Measurements from ENCODE around the gene HECTD4. TPM values are rescaled to one million over a fixed set of nuclear protein-coding genes. Genes with fewer than 3 reads are reported as not detected.

Gene HECTD4
- total and polyA plus RNA-seq, 2 experiments from 2014 or later = 25.7 to 36.9 TPM

- TF ChIP-seq, protein P1, sequence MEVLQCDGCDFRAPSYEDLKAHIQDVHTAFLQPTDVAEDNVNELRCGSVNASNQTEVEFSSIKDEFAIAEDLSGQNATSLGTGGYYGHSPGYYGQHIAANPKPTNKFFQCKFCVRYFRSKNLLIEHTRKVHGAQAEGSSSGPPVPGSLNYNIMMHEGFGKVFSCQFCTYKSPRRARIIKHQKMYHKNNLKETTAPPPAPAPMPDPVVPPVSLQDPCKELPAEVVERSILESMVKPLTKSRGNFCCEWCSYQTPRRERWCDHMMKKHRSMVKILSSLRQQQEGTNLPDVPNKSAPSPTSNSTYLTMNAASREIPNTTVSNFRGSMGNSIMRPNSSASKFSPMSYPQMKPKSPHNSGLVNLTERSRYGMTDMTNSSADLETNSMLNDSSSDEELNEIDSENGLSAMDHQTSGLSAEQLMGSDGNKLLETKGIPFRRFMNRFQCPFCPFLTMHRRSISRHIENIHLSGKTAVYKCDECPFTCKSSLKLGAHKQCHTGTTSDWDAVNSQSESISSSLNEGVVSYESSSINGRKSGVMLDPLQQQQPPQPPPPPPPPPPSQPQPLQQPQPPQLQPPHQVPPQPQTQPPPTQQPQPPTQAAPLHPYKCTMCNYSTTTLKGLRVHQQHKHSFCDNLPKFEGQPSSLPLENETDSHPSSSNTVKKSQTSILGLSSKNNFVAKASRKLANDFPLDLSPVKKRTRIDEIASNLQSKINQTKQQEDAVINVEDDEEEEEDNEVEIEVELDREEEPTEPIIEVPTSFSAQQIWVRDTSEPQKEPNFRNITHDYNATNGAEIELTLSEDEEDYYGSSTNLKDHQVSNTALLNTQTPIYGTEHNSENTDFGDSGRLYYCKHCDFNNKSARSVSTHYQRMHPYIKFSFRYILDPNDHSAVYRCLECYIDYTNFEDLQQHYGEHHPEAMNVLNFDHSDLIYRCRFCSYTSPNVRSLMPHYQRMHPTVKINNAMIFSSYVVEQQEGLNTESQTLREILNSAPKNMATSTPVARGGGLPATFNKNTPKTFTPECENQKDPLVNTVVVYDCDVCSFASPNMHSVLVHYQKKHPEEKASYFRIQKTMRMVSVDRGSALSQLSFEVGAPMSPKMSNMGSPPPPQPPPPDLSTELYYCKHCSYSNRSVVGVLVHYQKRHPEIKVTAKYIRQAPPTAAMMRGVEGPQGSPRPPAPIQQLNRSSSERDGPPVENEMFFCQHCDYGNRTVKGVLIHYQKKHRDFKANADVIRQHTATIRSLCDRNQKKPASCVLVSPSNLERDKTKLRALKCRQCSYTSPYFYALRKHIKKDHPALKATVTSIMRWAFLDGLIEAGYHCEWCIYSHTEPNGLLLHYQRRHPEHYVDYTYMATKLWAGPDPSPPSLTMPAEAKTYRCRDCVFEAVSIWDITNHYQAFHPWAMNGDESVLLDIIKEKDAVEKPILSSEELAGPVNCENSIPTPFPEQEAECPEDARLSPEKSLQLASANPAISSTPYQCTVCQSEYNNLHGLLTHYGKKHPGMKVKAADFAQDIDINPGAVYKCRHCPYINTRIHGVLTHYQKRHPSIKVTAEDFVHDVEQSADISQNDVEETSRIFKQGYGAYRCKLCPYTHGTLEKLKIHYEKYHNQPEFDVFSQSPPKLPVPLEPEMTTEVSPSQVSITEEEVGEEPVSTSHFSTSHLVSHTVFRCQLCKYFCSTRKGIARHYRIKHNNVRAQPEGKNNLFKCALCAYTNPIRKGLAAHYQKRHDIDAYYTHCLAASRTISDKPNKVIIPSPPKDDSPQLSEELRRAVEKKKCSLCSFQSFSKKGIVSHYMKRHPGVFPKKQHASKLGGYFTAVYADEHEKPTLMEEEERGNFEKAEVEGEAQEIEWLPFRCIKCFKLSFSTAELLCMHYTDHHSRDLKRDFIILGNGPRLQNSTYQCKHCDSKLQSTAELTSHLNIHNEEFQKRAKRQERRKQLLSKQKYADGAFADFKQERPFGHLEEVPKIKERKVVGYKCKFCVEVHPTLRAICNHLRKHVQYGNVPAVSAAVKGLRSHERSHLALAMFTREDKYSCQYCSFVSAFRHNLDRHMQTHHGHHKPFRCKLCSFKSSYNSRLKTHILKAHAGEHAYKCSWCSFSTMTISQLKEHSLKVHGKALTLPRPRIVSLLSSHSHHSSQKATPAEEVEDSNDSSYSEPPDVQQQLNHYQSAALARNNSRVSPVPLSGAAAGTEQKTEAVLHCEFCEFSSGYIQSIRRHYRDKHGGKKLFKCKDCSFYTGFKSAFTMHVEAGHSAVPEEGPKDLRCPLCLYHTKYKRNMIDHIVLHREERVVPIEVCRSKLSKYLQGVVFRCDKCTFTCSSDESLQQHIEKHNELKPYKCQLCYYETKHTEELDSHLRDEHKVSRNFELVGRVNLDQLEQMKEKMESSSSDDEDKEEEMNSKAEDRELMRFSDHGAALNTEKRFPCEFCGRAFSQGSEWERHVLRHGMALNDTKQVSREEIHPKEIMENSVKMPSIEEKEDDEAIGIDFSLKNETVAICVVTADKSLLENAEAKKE (CRISPR knock-in tag; IDR thresholded peaks at IDR 0.05) = no peak
- TF ChIP-seq NANOG (IDR thresholded peaks at IDR 0.05; ENCODE audit: borderline replicate concordance) = no peak
Measured at GRCh38 chr12:112115259-112116045, 266.8 kb downstream of the HECTD4 start (continued).

GRCh38 chr12:112112409-112113133 lies 269.7 kb downstream of the HECTD4 start:
- Mint-ChIP-seq H3K4me3 (no peak overlapping the region), H3K27ac (peak overlapping the region; percentile 82), H3K4me1 (peaks cover 26% of the 10 kb centered on the region), H3K9me3 (no peaks in the 10 kb centered on the region), H3K27me3 (ENCODE audit: insufficient read depth, low read depth, poor library complexity) (peaks cover 13% of the 10 kb centered on the region), H3K36me3 (ENCODE audit: low read depth) (peaks cover 5% of the 10 kb centered on the region; the same call in 1 of the 3 replicates)
- peaks cover 25% of the 10 kb centered on the region for H3K4me1 ChIP-seq (ENCODE audit: insufficient read depth)
- peaks cover 8% of the 10 kb centered on the region for H3K79me2 ChIP-seq (replicated peaks; ENCODE audit: insufficient read depth)
- H4K20me1 ChIP-seq (replicated peaks; ENCODE audit: insufficient read depth) = no peaks in the 10 kb centered on the region
- ATAC-seq (peak; percentile 3), DNase-seq (ENCODE audit: low spot score) (peak; percentile 77)
- H3K27ac ChIP-seq (ENCODE audit: low read depth) = peak overlapping the region; percentile 18; the same call in 1 of the 2 replicates
- no peak overlapping the region for H3K4me2 ChIP-seq
- 0 out of 2 replicates have a peak, but pooled peaks cover 14% of the 10 kb centered on the region for H3F3A ChIP-seq (replicated peaks; ENCODE audit: low read depth)
- H3K4me3 ChIP-seq = no peak overlapping the region
- peak overlapping the region; percentile 85; the same call in 1 of the 2 replicates for H2AFZ ChIP-seq
- no peaks in the 10 kb centered on the region for H3K9me2 ChIP-seq (ENCODE audit: insufficient read depth)
- H3K36me3 ChIP-seq (ENCODE audit: insufficient read depth) = no peaks in the 10 kb centered on the region
- H3K27me3 ChIP-seq (ENCODE audit: insufficient read depth) = no peaks in the 10 kb centered on the region
- TF ChIP-seq CREB1 (CRISPR knock-in tag; IDR thresholded peaks at IDR 0.05; ENCODE audit: low read depth) (no peak), CTCF (conservative IDR thresholded peaks at IDR 0.05; ENCODE audit: low read depth in 2 of 2) (0 out of 4 replicates have a peak, but pooled peaks of 1 of the 2 experiments have one; percentile 18)

All from GM23338 (cell line).